CD14-positive monocyte (primary cell): ENCODE results near the gene CENPU. TPM values are rescaled to one million over a fixed set of nuclear protein-coding genes. Genes with fewer than 3 reads are reported as not detected.

Experiments used
- DNase-seq, 3 donors: peaks; one replicate each; pipeline ENCODE4 v3.0.0-alpha.2; 2011 to 2022
- H2AFZ ChIP-seq: 2 replicates; pipeline ENCODE4 v1.6.0; 2012; ENCODE audit warnings: mild to moderate bottlenecking, low read depth, low read length, inconsistent platforms; ENCODE audit not compliant: insufficient read depth, poor library complexity, severe bottlenecking
- H3K27ac ChIP-seq, 2 donors: 1 replicate in 1 of 2; 2 replicates in 1 of 2; pipeline ENCODE4 v1.5.1; 2012 to 2013; ENCODE audit warnings: low read length in 2 of 2, control low read depth in 1 of 2, inconsistent platforms in 1 of 2, low read depth in 1 of 2, mild to moderate bottlenecking in 1 of 2
- H3K27me3 ChIP-seq, 2 donors: one replicate each; pipeline versions ENCODE4 v1.6.0 to v1.6.1; 2011 to 2013; ENCODE audit warnings: low read length in 2 of 2; ENCODE audit not compliant: control insufficient read depth in 2 of 2, insufficient read depth in 2 of 2
- H3K36me3 ChIP-seq, 2 donors: replicated peaks in 1 of 2; 1 replicate in 1 of 2; 2 replicates in 1 of 2; pipeline versions ENCODE4 v1.5.1 to v1.6.1; 2012 to 2013; ENCODE audit warnings: low read length in 2 of 2, control low read depth in 1 of 2, inconsistent platforms in 1 of 2, mild to moderate bottlenecking in 1 of 2; ENCODE audit not compliant: insufficient read depth in 2 of 2, control insufficient read depth in 1 of 2
- H3K4me1 ChIP-seq, 2 donors: 1 replicate in 1 of 2; 2 replicates in 1 of 2; pipeline versions ENCODE4 v1.5.1 to v1.6.1; 2012 to 2013; ENCODE audit warnings: low read length in 2 of 2, control low read depth in 1 of 2, inconsistent platforms in 1 of 2, mild to moderate bottlenecking in 1 of 2, moderate library complexity in 1 of 2; ENCODE audit not compliant: insufficient read depth in 2 of 2, control insufficient read depth in 1 of 2
- H3K4me2 ChIP-seq: replicated peaks from 2 replicates; pipeline ENCODE3; 2012; ENCODE audit warnings: low read length, moderate library complexity, mild to moderate bottlenecking; ENCODE audit not compliant: poor library complexity, severe bottlenecking; ENCODE audit errors: extremely low read depth
- H3K4me3 ChIP-seq, 3 experiments: fragments of 200-600 bp in 1 of 3; sonication (generic) in 1 of 3; replicated peaks in 1 of 3; 1 replicate in 2 of 3; 2 replicates in 1 of 3; pipeline ENCODE4 v1.5.1; 2011 to 2013; ENCODE audit warnings: low read length in 3 of 3, mild to moderate bottlenecking in 3 of 3, control low read depth in 2 of 3, low read depth in 2 of 3, inconsistent platforms in 1 of 3, moderate library complexity in 1 of 3
- H3K79me2 ChIP-seq: 2 replicates; pipeline ENCODE4 v1.6.0; 2012; ENCODE audit warnings: mild to moderate bottlenecking, control low read depth, inconsistent platforms, low read length, moderate library complexity; ENCODE audit not compliant: insufficient read depth
- H3K9ac ChIP-seq: 2 replicates; pipeline ENCODE4 v1.6.0; 2017; ENCODE audit warnings: low read length, mild to moderate bottlenecking; ENCODE audit not compliant: insufficient read depth, poor library complexity, severe bottlenecking
- H3K9me3 ChIP-seq, 2 donors: replicated peaks in 1 of 2; 1 replicate in 1 of 2; 2 replicates in 1 of 2; pipeline versions ENCODE4 v1.5.1 to v1.6.1; 2012 to 2013; ENCODE audit warnings: low read length in 2 of 2, control low read depth in 1 of 2; ENCODE audit not compliant: control insufficient read depth in 1 of 2, insufficient read depth in 1 of 2
- H4K20me1 ChIP-seq: 2 replicates; pipeline ENCODE4 v1.6.0; 2012; ENCODE audit warnings: mild to moderate bottlenecking, low read length, control low read depth, moderate library complexity; ENCODE audit not compliant: insufficient read depth
- H3K27ac Mint-ChIP-seq, 7 donors: one replicate each; pipeline ENCODE4 v1.8.0; 2020; ENCODE audit warnings: mild to moderate bottlenecking in 7 of 7, mixed read lengths in 7 of 7, moderate library complexity in 6 of 7, inconsistent platforms in 2 of 7
- H3K27me3 Mint-ChIP-seq, 3 donors: one replicate each; pipeline ENCODE4 v1.8.0; 2021 to 2022; ENCODE audit warnings: low read depth in 3 of 3, mild to moderate bottlenecking in 3 of 3, mixed read lengths in 3 of 3, moderate library complexity in 3 of 3, inconsistent platforms in 1 of 3
- H3K36me3 Mint-ChIP-seq, 2 donors: one replicate each; pipeline ENCODE4 v1.8.0; 2020; ENCODE audit warnings: mixed read lengths in 2 of 2, inconsistent platforms in 1 of 2, mild to moderate bottlenecking in 1 of 2
- H3K4me1 Mint-ChIP-seq: one replicate; pipeline ENCODE4 v1.8.0; 2020; ENCODE audit warnings: mild to moderate bottlenecking, mixed read lengths
- H3K4me3 Mint-ChIP-seq, 2 donors: one replicate each; pipeline ENCODE4 v1.8.0; 2020; ENCODE audit warnings: mild to moderate bottlenecking in 2 of 2, mixed read lengths in 2 of 2, moderate library complexity in 1 of 2
- H3K9me3 Mint-ChIP-seq, 7 donors: one replicate each; pipeline ENCODE4 v1.8.0; 2020 to 2022; ENCODE audit warnings: mixed read lengths in 7 of 7, mild to moderate bottlenecking in 6 of 7, moderate library complexity in 6 of 7, inconsistent platforms in 2 of 7
- CTCF ChIP-seq: fragments of 200-600 bp; IDR thresholded peaks from one replicate; pipeline ENCODE4 v1.8.0; 2022; ENCODE audit warnings: antibody characterized with exemption, mild to moderate bottlenecking
- WGBS: methylation state at CpG from one replicate; pipeline ENCODE4 v1.1.5; 2013; ENCODE audit warnings: missing lambda C conversion rate; ENCODE audit not compliant: insufficient coverage; 5-methylcytosine and 5-hydroxymethylcytosine counted together
- intact Hi-C, 2 donors: fragments of 100-400 bp; cut with micrococcal nuclease; formaldehyde crosslinking; loops; one replicate each; pipeline versions ENCODE4 v1.15.0 to v1.15.1; 2023
- polyA plus RNA-seq, 3 donors: library from polyadenylated mRNA; depleted of rRNA in 1 of 3; unstranded in 2 of 3; stranded (reverse) in 1 of 3; fragments of 300-500 nt in 2 of 3; fragments of >200 nt in 1 of 3; fragmentation: Illumina TruSeq in 2 of 3; gene quantifications; 1 replicate in 2 of 3; 2 replicates in 1 of 3; pipeline ENCODE4 v1.2.3, GENCODE V29; 2012 to 2021

The CENPU gene
- polyA plus RNA-seq, 3 donors, result 1.2 to 1.6 (median 1.5) TPM

GRCh38 chr4:184731056-184731455 lies 2.8 kb downstream of the CENPU start:
- H3K4me3 Mint-ChIP-seq, result no peak overlapping the region
- peaks cover 0 to 2% (median 0%) of the 10 kb centered on the region in 3 donors for H3K27me3 Mint-ChIP-seq
- Histone ChIP-seq H3K4me1 (peaks cover 13 to 32% of the 10 kb centered on the region in 2 donors), H3K9ac (no peak overlapping the region), H4K20me1 (no peaks in the 10 kb centered on the region), H3K4me2 (no peak overlapping the region), H3K9me3 (peaks cover 4 to 6% of the 10 kb centered on the region in 2 donors), H3K27me3 (no peaks in the 10 kb centered on the region), H3K79me2 (peaks cover 76% of the 10 kb centered on the region), H3K36me3 (peaks cover 3 to 25% of the 10 kb centered on the region in 2 donors), H3K27ac (no peak overlapping the region), H2AFZ (no peak overlapping the region), H3K4me3 (no peak overlapping the region)
- H3K9me3 Mint-ChIP-seq, result peaks cover 6 to 15% (median 9%) of the 10 kb centered on the region in 7 donors
- peaks cover 29% of the 10 kb centered on the region for H3K4me1 Mint-ChIP-seq
- H3K36me3 Mint-ChIP-seq, result peaks cover 14 to 21% of the 10 kb centered on the region in 2 donors
- whole genome bisulfite sequencing, result no CpG with 5 or more reads among the region's 6 CpGs
- TF ChIP-seq CTCF, result no peak
- intact Hi-C loops, result loop anchor here (5.0 kb wide), 1 partner anchor 84 kb away; the partner anchor contains the start of genes CASP3 (in 2 of the 2) and PRIMPOL (in 2 of the 2)
- no peak for DNase-seq
- peak overlapping the region in 1 of 7 donors; percentile 60 for H3K27ac Mint-ChIP-seq

GRCh38 chr4:184729946-184730345 lies 4.0 kb downstream of the CENPU start:
- Histone ChIP-seq H3K9ac (no peak overlapping the region), H3K79me2 (peaks cover 87% of the 10 kb centered on the region)

More at GRCh38 chr4:184729946-184730345, 4.0 kb downstream of the CENPU start:
- Histone ChIP-seq H3K27ac (no peak overlapping the region), H3K27me3 (no peaks in the 10 kb centered on the region), H3K4me3 (no peak overlapping the region), H3K4me1 (peaks cover 13 to 32% of the 10 kb centered on the region in 2 donors), H3K36me3 (peaks cover 3 to 25% of the 10 kb centered on the region in 2 donors), H2AFZ (no peak overlapping the region), H4K20me1 (no peaks in the 10 kb centered on the region), H3K4me2 (no peak overlapping the region), H3K9me3 (peaks cover 4 to 6% of the 10 kb centered on the region in 2 donors)
- TF ChIP-seq CTCF, result no peak
- H3K9me3 Mint-ChIP-seq, result peaks cover 6 to 15% (median 9%) of the 10 kb centered on the region in 7 donors
- peaks cover 29% of the 10 kb centered on the region for H3K4me1 Mint-ChIP-seq
- H3K27ac Mint-ChIP-seq, result peak overlapping the region in 2 of 7 donors; percentile 2 to 37
- no peak overlapping the region for H3K4me3 Mint-ChIP-seq
- intact Hi-C loops, result loop anchor here (5.0 kb wide), 1 partner anchor 83 kb away; the partner anchor contains the start of genes CASP3 (in 2 of the 2) and PRIMPOL (in 2 of the 2)
- peaks cover 0 to 2% (median 0%) of the 10 kb centered on the region in 3 donors for H3K27me3 Mint-ChIP-seq
- 94% methylated on average over 2 of the region's 5 CpGs for WGBS
- no peak for DNase-seq
- peaks cover 17 to 24% of the 10 kb centered on the region in 2 donors for H3K36me3 Mint-ChIP-seq
